ENCODE data around the gene SLC16A4.

The SLC16A4 gene

DNA sequence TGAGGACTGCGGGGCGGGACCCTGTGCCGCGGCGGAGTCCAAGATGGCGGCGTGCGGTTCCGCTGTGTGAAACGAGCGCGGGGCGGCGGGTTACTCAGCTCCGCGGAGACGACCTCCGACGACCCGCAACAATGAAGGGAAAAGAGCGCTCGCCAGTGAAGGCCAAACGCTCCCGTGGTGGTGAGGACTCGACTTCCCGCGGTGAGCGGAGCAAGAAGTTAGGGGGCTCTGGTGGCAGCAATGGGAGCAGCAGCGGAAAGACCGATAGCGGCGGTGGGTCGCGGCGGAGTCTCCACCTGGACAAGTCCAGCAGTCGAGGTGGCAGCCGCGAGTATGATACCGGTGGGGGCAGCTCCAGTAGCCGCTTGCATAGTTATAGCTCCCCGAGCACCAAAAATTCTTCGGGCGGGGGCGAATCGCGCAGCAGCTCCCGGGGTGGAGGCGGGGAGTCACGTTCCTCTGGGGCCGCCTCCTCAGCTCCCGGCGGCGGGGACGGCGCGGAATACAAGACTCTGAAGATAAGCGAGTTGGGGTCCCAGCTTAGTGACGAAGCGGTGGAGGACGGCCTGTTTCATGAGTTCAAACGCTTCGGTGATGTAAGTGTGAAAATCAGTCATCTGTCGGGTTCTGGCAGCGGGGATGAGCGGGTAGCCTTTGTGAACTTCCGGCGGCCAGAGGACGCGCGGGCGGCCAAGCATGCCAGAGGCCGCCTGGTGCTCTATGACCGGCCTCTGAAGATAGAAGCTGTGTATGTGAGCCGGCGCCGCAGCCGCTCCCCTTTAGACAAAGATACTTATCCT lies 51.2 kb downstream of the SLC16A4 start:
- DNase-seq (ENCODE audit: low read depth), result peak; percentile 39
- peak overlapping the region; percentile 95 for H3K4me3 ChIP-seq (replicated peaks; ENCODE audit: low read depth, low read length)
- TF ChIP-seq, protein P1, sequence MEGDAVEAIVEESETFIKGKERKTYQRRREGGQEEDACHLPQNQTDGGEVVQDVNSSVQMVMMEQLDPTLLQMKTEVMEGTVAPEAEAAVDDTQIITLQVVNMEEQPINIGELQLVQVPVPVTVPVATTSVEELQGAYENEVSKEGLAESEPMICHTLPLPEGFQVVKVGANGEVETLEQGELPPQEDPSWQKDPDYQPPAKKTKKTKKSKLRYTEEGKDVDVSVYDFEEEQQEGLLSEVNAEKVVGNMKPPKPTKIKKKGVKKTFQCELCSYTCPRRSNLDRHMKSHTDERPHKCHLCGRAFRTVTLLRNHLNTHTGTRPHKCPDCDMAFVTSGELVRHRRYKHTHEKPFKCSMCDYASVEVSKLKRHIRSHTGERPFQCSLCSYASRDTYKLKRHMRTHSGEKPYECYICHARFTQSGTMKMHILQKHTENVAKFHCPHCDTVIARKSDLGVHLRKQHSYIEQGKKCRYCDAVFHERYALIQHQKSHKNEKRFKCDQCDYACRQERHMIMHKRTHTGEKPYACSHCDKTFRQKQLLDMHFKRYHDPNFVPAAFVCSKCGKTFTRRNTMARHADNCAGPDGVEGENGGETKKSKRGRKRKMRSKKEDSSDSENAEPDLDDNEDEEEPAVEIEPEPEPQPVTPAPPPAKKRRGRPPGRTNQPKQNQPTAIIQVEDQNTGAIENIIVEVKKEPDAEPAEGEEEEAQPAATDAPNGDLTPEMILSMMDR (IDR thresholded peaks at IDR 0.05; ENCODE audit: low read length, missing control alignments), result peak; percentile 55

GRCh38 chr1:110338886-110339406 lies 51.9 kb downstream of the SLC16A4 start, which contains the start of gene RBM15:
TSS of gene RBM15 (plus strand) at chr1:110339377. CDS start at chr1:110339406, 29 bp downstream.
- peak within 1 kb of the TSS; percentile 95 for H3K4me3 ChIP-seq (replicated peaks; ENCODE audit: low read depth, low read length)
- peak; percentile 100 for DNase-seq (ENCODE audit: low read depth)
- TF ChIP-seq, protein P1 (IDR thresholded peaks at IDR 0.05; ENCODE audit: low read length, missing control alignments), result no peak

DNA sequence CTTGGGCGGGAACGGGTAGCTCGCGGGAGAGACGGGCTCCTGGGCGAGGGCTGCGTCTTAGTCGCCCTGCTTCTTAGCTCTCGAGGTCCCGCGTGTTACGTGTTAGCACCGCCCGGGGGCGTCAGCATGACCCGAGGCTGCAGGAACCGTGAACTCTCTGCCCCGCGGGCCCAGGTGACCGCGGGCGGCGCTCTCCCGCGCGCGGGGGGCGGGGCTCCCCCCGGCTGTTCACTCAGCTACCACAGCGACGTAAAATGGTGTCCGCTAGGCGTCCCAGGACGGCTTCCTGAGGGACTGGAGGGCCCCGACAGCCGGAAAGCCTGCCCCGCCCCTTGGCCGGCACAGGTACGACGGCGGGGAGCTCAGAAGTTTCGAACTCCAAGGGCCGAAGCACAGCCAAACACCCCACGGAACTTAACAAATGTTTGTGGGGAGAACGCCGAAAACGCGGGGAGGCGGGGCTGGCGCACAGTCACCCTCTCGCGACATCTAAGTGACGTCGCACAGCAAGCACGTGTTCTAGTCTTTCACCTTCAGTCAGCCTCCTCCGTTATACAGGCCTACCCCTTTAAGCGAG lies 52.4 kb downstream of the SLC16A4 start:
- no peak for DNase-seq (ENCODE audit: low read depth)
- TF ChIP-seq, protein P1 (IDR thresholded peaks at IDR 0.05; ENCODE audit: low read length, missing control alignments), result peak; percentile 26

GRCh38 chr1:110337704-110338308 lies 53.0 kb downstream of the SLC16A4 start:
- no peak for DNase-seq (ENCODE audit: low read depth)
- H3K4me3 ChIP-seq (replicated peaks; ENCODE audit: low read depth, low read length), result peak overlapping the region; percentile 95
- TF ChIP-seq, protein P1 (IDR thresholded peaks at IDR 0.05; ENCODE audit: low read length, missing control alignments), result no peak

More for the DNA sequence above, 52.4 kb downstream of the SLC16A4 start:
- peak overlapping the region; percentile 95 for H3K4me3 ChIP-seq (replicated peaks; ENCODE audit: low read depth, low read length)

DNA sequence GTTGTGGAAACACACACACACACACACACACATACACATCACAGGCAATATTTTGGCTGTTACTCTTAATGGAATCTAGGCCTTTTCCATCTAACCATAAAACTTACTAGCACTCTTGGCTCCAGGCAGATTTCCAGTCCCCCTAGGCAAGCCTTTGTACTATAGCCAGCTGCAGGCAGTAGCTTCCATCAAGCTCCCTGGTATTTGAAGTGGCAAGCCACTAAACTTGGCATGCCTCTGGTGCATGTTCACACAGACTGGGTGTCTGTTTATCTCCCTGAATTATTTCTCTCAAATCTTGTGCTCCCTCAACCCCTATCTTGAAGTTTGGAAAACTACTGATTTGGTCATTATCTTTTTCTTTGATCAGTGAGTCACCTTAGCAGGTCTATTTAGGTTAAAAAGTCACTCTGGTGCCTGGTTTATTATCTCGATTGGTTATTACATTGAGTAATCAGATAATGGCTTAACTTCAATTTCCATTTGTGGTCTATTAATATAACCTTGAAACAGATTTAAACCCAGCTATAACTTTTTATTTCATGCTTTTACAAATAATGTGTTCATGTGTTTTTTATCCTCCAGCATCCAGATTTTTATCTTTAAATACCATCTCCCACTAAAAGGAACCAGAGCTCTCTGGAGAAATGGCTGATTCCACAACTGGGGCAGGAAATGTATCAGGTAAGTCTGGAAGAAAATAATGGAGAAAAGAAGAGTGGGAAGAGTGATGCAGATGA lies 54.4 kb downstream of the SLC16A4 start:
- no peak for DNase-seq (ENCODE audit: low read depth)
- H3K4me3 ChIP-seq (replicated peaks; ENCODE audit: low read depth, low read length), result no peak overlapping the region
- TF ChIP-seq, protein P1 (IDR thresholded peaks at IDR 0.05; ENCODE audit: low read length, missing control alignments), result no peak

DNA sequence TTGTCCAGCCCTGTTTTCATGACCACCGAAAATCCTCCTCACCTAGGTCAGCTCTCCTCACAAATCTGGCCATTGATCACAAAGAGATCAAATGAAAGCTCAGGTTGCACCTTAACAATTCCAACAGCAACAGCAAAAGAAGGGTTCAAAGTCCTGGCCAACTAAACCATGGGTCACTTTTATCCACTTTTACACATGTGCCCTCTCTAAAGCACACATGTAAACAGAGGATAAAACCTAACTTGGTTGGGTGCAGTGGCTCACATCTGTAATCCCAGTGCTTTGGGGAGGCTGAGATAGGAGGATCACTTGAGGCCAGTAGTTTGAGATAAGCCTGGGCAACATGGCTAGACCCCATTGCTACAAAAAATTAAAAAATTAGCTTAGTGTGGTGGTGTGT lies 55.6 kb downstream of the SLC16A4 start:
- DNase-seq (ENCODE audit: low read depth), result no peak
- TF ChIP-seq, protein P1 (IDR thresholded peaks at IDR 0.05; ENCODE audit: low read length, missing control alignments), result no peak
- no peak overlapping the region for H3K4me3 ChIP-seq (replicated peaks; ENCODE audit: low read depth, low read length)

Measured in fibroblast of pulmonary artery (primary cell).